Measurements from ENCODE around the gene HMGB2.

The HMGB2 gene

GRCh38 chr4:173333658-173334084 lies 487 bp downstream of the HMGB2 start:
- DNase-seq: peak in 1 of 2 donors; percentile 56

GRCh38 chr4:173332963-173333657 lies 1.0 kb downstream of the HMGB2 start:
- no peak for DNase-seq

GRCh38 chr4:173332021-173332487 lies 2.1 kb downstream of the HMGB2 start:
- DNase-seq: no peak

- no peak for DNase-seq
These were observed 3.6 kb downstream of the HMGB2 start for GRCh38 chr4:173330590-173330989.

GRCh38 chr4:173328236-173328901 lies 5.8 kb downstream of the HMGB2 start:
- DNase-seq: no peak

- DNase-seq: no peak
These were observed 9.0 kb downstream of the HMGB2 start for GRCh38 chr4:173325007-173325736.

- no peak for DNase-seq
These were observed 14.5 kb downstream of the HMGB2 start for GRCh38 chr4:173319696-173320095.

GRCh38 chr4:173318648-173319211 lies 15.4 kb downstream of the HMGB2 start:
- DNase-seq: peak in 1 of 2 donors; percentile 68

GRCh38 chr4:173318240-173318639 lies 15.9 kb downstream of the HMGB2 start:
- no peak for DNase-seq

GRCh38 chr4:173317004-173317403 lies 17.2 kb downstream of the HMGB2 start:
- DNase-seq: no peak

- no peak for DNase-seq
These were observed 18.1 kb downstream of the HMGB2 start for GRCh38 chr4:173316060-173316459.

- DNase-seq: no peak
These were observed 19.4 kb downstream of the HMGB2 start for GRCh38 chr4:173314715-173315114.

GRCh38 chr4:173311368-173311767 lies 22.8 kb downstream of the HMGB2 start:
- DNase-seq: no peak

- DNase-seq: no peak
These were observed 26.4 kb downstream of the HMGB2 start for GRCh38 chr4:173307778-173308177.

- DNase-seq: peak in 1 of 2 donors; percentile 42
These were observed 32.5 kb downstream of the HMGB2 start for GRCh38 chr4:173301518-173302201.

GRCh38 chr4:173294444-173294843 lies 39.7 kb downstream of the HMGB2 start:
- no peak for DNase-seq

- no peak for DNase-seq
These were observed 40.5 kb downstream of the HMGB2 start for GRCh38 chr4:173293663-173294062.

- DNase-seq: no peak
These were observed 42.3 kb downstream of the HMGB2 start for GRCh38 chr4:173291899-173292298.

- DNase-seq: no peak
These were observed 44.8 kb downstream of the HMGB2 start for GRCh38 chr4:173289353-173289727.

GRCh38 chr4:173288698-173289352 lies 45.3 kb downstream of the HMGB2 start:
- no peak for DNase-seq

- no peak for DNase-seq
These were observed 45.9 kb downstream of the HMGB2 start for GRCh38 chr4:173288296-173288695.

- no peak for DNase-seq
These were observed 46.7 kb downstream of the HMGB2 start for GRCh38 chr4:173287486-173287885.
